Tibial artery (tissue), 4 donors: ENCODE results near the gene INO80E.

Experiments
- DNase-seq, 2 donors: peaks; one replicate each; pipeline ENCODE4 v3.0.0-alpha.2; 2019
- H3K27ac ChIP-seq, 2 donors: fragments of 200-600 bp; sonication (generic) in 1 of 2; 1 replicate in 1 of 2; 2 replicates in 1 of 2; pipeline ENCODE4 v1.5.1; 2018 to 2019; ENCODE audit warnings: mild to moderate bottlenecking in 1 of 2
- H3K27me3 ChIP-seq, 2 donors: fragments of 200-600 bp; sonication (generic) in 1 of 2; one replicate each; pipeline versions ENCODE4 v1.5.1 to v1.6.0; 2016 to 2019
- H3K36me3 ChIP-seq, 3 donors: fragments of 200-600 bp; sonication (generic) in 2 of 3; one replicate each; pipeline ENCODE4 v1.5.1; 2016 to 2019; ENCODE audit warnings: mild to moderate bottlenecking in 2 of 3
- H3K4me1 ChIP-seq, 4 donors: fragments of 200-600 bp; sonication (generic) in 2 of 4; 1 replicate in 3 of 4; 2 replicates in 1 of 4; pipeline ENCODE4 v1.5.1; 2016 to 2019
- H3K4me3 ChIP-seq, 2 donors: fragments of 200-600 bp; sonication (generic) in 1 of 2; 1 replicate in 1 of 2; 2 replicates in 1 of 2; pipeline ENCODE4 v1.5.1; 2018 to 2019; ENCODE audit warnings: mild to moderate bottlenecking in 2 of 2
- H3K9me3 ChIP-seq, 3 donors: fragments of 200-600 bp; sonication (generic) in 1 of 3; one replicate each; pipeline ENCODE4 v1.5.1; 2016 to 2019
- intact Hi-C: fragments of 100-400 bp; cut with DNase I; formaldehyde crosslinking; loops from one replicate; pipeline ENCODE4 v1.15.0; 2023; ENCODE audit warnings: low total_unique reads
- TF ChIP-seq, protein P1 (sequence below), 2 experiments: fragments of 200-600 bp in 1 of 2; fragments of 450-650 bp in 1 of 2; IDR thresholded peaks; one replicate each; pipeline ENCODE4 v1.5.1; 2017 to 2019; ENCODE audit warnings: antibody characterized with exemption in 2 of 2, mild to moderate bottlenecking in 1 of 2, moderate library complexity in 1 of 2

Gene INO80E

DNA sequence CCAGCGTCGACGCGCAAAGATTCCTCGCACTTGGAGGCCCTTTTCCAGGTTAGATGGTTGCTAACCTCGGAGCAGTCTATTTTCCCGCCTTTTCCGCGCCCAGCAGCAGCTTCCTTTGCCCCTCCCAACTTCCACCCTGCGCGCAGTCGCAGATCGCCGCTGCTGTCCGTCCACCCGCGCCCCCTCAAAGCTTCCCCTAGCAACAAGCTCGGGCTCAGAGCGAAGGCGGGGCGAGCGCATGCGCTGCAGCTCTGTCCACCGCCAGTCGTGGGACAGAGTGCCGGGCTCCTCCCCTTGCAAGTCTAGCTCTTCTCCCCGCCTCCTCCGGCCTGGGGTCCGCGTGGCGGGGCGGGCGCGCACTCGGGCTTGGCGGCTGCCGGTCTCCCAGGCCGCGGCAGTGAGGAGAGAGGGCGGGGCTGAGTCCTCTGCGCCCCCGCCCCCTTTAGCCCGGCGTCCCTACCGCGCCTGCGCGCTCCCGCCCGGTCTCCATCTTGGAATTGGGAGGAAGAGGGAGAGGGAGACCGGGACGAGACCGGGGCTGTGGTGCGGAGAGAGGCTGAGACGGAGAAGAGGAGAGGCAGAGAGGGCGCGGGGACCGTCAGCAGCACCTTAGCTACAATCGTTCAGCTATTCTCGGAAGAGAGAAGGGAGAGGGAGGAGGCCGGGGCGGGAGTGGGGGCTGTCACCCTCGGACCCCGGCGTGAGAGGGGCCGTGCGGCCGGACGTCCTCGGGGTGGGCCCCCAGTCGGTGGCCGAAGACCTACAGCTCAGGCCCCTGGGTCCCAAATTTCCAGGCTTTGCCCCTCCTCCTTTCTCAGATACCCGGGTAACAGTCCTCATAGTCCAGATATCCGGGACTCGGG lies 22.4 kb upstream of the INO80E start, which contains the start of gene TAOK2:
TAOK2 (plus strand) TSS at position 485 of the 863 bp plus-strand sequence. CDS start 3,905 bp downstream, outside the sequence.
- Histone ChIP-seq H3K4me1 (peaks cover 0 to 40% (median 28%) of the 10 kb centered on the region in 4 donors), H3K27me3 (no peaks in the 10 kb centered on the region), H3K36me3 (peaks cover 14 to 40% (median 27%) of the 10 kb centered on the region in 3 donors), H3K27ac (peak within 1 kb of the TSS; percentile 86 to 88), H3K9me3 (no peaks in the 10 kb centered on the region), H3K4me3 (peak within 1 kb of the TSS; percentile 70 to 90)
- intact Hi-C loops, result no loop called here
- DNase-seq, result peak; percentile 98 to 100
- TF ChIP-seq, protein P1, sequence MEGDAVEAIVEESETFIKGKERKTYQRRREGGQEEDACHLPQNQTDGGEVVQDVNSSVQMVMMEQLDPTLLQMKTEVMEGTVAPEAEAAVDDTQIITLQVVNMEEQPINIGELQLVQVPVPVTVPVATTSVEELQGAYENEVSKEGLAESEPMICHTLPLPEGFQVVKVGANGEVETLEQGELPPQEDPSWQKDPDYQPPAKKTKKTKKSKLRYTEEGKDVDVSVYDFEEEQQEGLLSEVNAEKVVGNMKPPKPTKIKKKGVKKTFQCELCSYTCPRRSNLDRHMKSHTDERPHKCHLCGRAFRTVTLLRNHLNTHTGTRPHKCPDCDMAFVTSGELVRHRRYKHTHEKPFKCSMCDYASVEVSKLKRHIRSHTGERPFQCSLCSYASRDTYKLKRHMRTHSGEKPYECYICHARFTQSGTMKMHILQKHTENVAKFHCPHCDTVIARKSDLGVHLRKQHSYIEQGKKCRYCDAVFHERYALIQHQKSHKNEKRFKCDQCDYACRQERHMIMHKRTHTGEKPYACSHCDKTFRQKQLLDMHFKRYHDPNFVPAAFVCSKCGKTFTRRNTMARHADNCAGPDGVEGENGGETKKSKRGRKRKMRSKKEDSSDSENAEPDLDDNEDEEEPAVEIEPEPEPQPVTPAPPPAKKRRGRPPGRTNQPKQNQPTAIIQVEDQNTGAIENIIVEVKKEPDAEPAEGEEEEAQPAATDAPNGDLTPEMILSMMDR (IDR thresholded peaks at IDR 0.05), result no peak

DNA sequence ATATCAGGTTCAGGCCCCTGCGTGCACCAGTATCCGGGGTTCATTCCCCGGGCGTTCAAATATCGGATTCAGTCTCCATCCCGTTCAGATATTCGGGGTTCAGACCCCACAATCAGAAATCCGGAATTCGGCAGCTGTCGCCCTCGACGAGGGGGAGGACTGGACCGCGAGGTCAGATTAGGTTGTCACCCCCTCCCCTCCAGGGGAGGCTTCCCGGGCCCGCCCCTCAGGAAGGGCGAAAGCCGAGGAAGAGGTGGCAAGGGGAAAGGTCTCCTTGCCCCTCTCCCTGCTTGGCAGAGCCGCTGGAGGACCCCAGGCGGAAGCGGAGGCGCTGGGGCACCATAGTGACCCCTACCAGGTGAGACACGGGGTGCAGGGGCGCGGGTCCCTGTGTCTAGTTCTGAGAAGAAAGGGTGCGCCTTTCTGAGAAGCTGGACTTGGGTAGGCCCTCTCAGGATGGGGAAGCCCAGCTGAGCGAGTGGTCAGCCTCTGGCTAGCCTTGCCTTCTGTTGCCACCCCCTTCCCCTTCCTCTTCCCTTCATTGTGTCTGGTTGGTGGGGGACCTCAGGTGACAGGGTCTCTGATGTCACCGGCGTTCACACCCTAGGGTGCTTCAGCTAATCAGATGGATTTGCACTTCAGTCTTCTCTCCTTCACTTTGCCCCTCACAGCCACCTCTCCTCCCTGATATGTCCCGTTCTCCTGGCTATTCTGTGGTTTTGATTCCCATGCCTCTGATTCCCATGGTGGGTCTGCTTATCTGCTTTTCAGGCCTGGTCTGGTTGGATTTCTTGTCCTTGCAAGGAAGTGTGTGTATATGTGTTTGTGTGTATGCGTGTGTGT lies 21.5 kb upstream of the INO80E start:
- Histone ChIP-seq H3K9me3 (no peaks in the 10 kb centered on the region), H3K27ac (peak overlapping the region; percentile 86 to 88), H3K4me3 (peak overlapping the region; percentile 70 to 90), H3K36me3 (peaks cover 14 to 40% (median 31%) of the 10 kb centered on the region in 3 donors), H3K4me1 (peaks cover 0 to 40% (median 28%) of the 10 kb centered on the region in 4 donors), H3K27me3 (no peaks in the 10 kb centered on the region)
- peak in 1 of 2 donors; percentile 24 for DNase-seq
- TF ChIP-seq, protein P1 (IDR thresholded peaks at IDR 0.05), result no peak
- intact Hi-C loops, result no loop called here

GRCh38 chr16:29975134-29975538 lies 20.9 kb upstream of the INO80E start:
- Histone ChIP-seq H3K27ac (peak overlapping the region in 1 of 2 donors; percentile 86), H3K27me3 (no peaks in the 10 kb centered on the region), H3K9me3 (no peaks in the 10 kb centered on the region), H3K4me3 (peak overlapping the region; percentile 70 to 90), H3K4me1 (peaks cover 0 to 40% (median 28%) of the 10 kb centered on the region in 4 donors), H3K36me3 (peaks cover 20 to 40% (median 31%) of the 10 kb centered on the region in 3 donors)
- intact Hi-C loops, result no loop called here
- no peak for DNase-seq
- TF ChIP-seq, protein P1 (IDR thresholded peaks at IDR 0.05), result no peak

GRCh38 chr16:29975811-29976511 lies 20.1 kb upstream of the INO80E start:
- no peaks in the 10 kb centered on the region for H3K27me3 ChIP-seq
- peak overlapping the region; percentile 70 to 90 for H3K4me3 ChIP-seq
- TF ChIP-seq, protein P1 (IDR thresholded peaks at IDR 0.05), result no peak
- peaks cover 26 to 42% (median 33%) of the 10 kb centered on the region in 3 donors for H3K36me3 ChIP-seq
- H3K9me3 ChIP-seq, result no peaks in the 10 kb centered on the region
- intact Hi-C loops, result no loop called here
- peaks cover 0 to 40% (median 28%) of the 10 kb centered on the region in 4 donors for H3K4me1 ChIP-seq
- DNase-seq, result no peak
- peak overlapping the region in 1 of 2 donors; percentile 86 for H3K27ac ChIP-seq
